Panc1 (cell line): Measurements from ENCODE around the gene ADO. TPM values are rescaled to one million over a fixed set of nuclear protein-coding genes. Genes with fewer than 3 reads are reported as not detected.
A peak's percentile ranks its signal among the peaks of the same experiment; 100 is the strongest.

Experiments
- ATAC-seq: fragments of 200-7000 bp; cut with Tn5 transposase; 2 replicates; pipeline ENCODE4 v1.9.1; 2020; ENCODE audit warnings: mild to moderate bottlenecking, moderate library complexity
- BruUV-seq: library from RNA; stranded (reverse); fragments of 400-500 nt; replicated peaks from 2 replicates; lab custom pipeline; 2021; lab: Mats Ljungman, UMichigan
- CTCF ChIA-PET: fragments of 300-600 bp; sonication (Branson Sonifier 250); formaldehyde crosslinking; loops from one replicate; lab custom pipeline; 2022; ENCODE audit warnings: antibody characterized with exemption; lab: Charles Lee
- POLR2A ChIA-PET: fragments of 300-600 bp; sonication (Branson Sonifier 250); formaldehyde crosslinking; loops from one replicate; lab custom pipeline; 2022; ENCODE audit warnings: antibody characterized with exemption; lab: Charles Lee
- DNase-seq: peaks from one replicate; pipeline ENCODE4 v3.0.0-alpha.2; 2010; ENCODE audit warnings: low read depth, low spot score
- H3K27ac ChIP-seq: 2 replicates; pipeline ENCODE4 v1.5.1; 2011; ENCODE audit warnings: mild to moderate bottlenecking, low read length, inconsistent platforms
- H3K27me3 ChIP-seq: fragments of 200-500 bp; sonication (Bioruptor generic); 2 replicates; pipeline ENCODE4 v1.6.0; 2014; ENCODE audit warnings: low read length, inconsistent platforms; ENCODE audit not compliant: control insufficient read depth, insufficient read depth
- H3K36me3 ChIP-seq: fragments of 200-500 bp; sonication (Bioruptor generic); 2 replicates; pipeline ENCODE4 v1.5.1; 2014; ENCODE audit warnings: inconsistent platforms, mild to moderate bottlenecking, low read length, moderate library complexity; ENCODE audit not compliant: control insufficient read depth, insufficient read depth
- H3K4me1 ChIP-seq: 2 replicates; pipeline ENCODE4 v1.5.1; 2011; ENCODE audit warnings: inconsistent platforms, mild to moderate bottlenecking, low read length, moderate library complexity; ENCODE audit not compliant: control insufficient read depth, insufficient read depth
- H3K4me3 ChIP-seq, 2 experiments: 2 replicates each; pipeline ENCODE4 v1.5.1; 2011 to 2012; ENCODE audit warnings: low read depth in 2 of 2, low read length in 2 of 2, mild to moderate bottlenecking in 2 of 2, inconsistent platforms in 1 of 2, moderate library complexity in 1 of 2
- H3K9me3 ChIP-seq: fragments of 200-500 bp; sonication (Bioruptor generic); 2 replicates; pipeline ENCODE4 v1.5.1; 2014; ENCODE audit warnings: low read depth, mild to moderate bottlenecking, inconsistent platforms, low read length, moderate library complexity; ENCODE audit not compliant: control insufficient read depth, insufficient read depth
- POLR2AphosphoS5 ChIP-seq: IDR thresholded peaks from 2 replicates; pipeline ENCODE4 v1.6.1; 2012; ENCODE audit warnings: mild to moderate bottlenecking, low read depth, low read length, moderate library complexity
- SIN3A ChIP-seq: IDR thresholded peaks from 2 replicates; pipeline ENCODE4 v1.6.1; 2012; ENCODE audit warnings: low read depth, mild to moderate bottlenecking, low read length, moderate library complexity, borderline replicate concordance; ENCODE audit not compliant: insufficient read depth
- TCF7L2 ChIP-seq: IDR thresholded peaks from 2 replicates; pipeline ENCODE4 v1.6.1; 2011; ENCODE audit warnings: mild to moderate bottlenecking, low read depth, low read length, inconsistent platforms
- in situ Hi-C: cut with HindIII; loops from 2 replicates; pipeline ENCODE4 v1.10.0; 2016; ENCODE audit warnings: low sequenced_read_pairs, low pct_unique_long_range_greater_than_20kb
- intact Hi-C: fragments of 100-400 bp; cut with micrococcal nuclease; formaldehyde crosslinking; loops from one replicate; pipeline ENCODE4 v1.10.0; 2022; ENCODE audit not compliant: unreplicated experiment
- total RNA-seq: library from RNA; stranded (reverse); gene quantifications from one replicate; pipeline ENCODE4 v1.2.1, GENCODE V29; 2021; ENCODE audit not compliant: unreplicated experiment
- TF ChIP-seq, protein P1 (sequence below), 2 experiments: IDR thresholded peaks; 2 replicates each; pipeline ENCODE4 v1.6.1; 2011 to 2012; ENCODE audit warnings: low read depth in 2 of 2, control low read depth in 1 of 2, low read length in 1 of 2, mild to moderate bottlenecking in 1 of 2, moderate library complexity in 1 of 2; ENCODE audit not compliant: insufficient read depth in 1 of 2
- TF ChIP-seq, protein P2 (sequence below): fragments of 450-650 bp; IDR thresholded peaks from 2 replicates; pipeline ENCODE4 v1.5.1; 2017; ENCODE audit warnings: mild to moderate bottlenecking

ADO gene
- total RNA-seq, 1 experiment from 2014 or later, result 24.9 TPM

DNA sequence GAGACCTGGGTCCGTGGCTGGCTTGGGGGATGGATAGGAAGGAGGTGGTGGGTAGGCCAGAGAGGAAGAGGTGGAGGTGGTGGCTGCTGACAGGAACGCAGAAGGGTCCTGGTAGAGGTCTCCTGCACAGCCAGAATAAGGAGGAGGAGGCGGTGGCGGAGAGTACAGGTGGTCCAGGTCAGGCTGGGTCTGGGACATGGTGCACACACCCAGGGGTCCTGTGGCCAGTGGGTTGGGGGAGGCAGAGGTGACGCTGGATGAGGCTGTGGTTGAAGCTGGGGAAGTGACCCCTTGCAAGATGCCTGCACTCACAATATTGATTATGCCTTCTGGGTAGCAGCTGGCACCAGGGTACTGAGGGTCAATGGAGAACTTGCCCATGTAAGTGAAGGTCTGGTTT is 9.5 kb downstream of the ADO start:
- in situ Hi-C loops, result no loop called here
- intact Hi-C loops, result loop anchor here (10.0 kb wide), 1 partner anchor 549 kb away; the partner anchor contains the start of gene RTKN2
- POLR2A ChIA-PET, result no interaction called here
- DNase-seq (no peak), ATAC-seq (no peak)
- BruUV-seq, result no TSS peak
- no peak overlapping the region for H3K27ac ChIP-seq
- no peaks in the 10 kb centered on the region for H3K36me3 ChIP-seq
- CTCF ChIA-PET, result no interaction called here
- peaks cover 11% of the 10 kb centered on the region for H3K4me1 ChIP-seq
- TF ChIP-seq, protein P1, sequence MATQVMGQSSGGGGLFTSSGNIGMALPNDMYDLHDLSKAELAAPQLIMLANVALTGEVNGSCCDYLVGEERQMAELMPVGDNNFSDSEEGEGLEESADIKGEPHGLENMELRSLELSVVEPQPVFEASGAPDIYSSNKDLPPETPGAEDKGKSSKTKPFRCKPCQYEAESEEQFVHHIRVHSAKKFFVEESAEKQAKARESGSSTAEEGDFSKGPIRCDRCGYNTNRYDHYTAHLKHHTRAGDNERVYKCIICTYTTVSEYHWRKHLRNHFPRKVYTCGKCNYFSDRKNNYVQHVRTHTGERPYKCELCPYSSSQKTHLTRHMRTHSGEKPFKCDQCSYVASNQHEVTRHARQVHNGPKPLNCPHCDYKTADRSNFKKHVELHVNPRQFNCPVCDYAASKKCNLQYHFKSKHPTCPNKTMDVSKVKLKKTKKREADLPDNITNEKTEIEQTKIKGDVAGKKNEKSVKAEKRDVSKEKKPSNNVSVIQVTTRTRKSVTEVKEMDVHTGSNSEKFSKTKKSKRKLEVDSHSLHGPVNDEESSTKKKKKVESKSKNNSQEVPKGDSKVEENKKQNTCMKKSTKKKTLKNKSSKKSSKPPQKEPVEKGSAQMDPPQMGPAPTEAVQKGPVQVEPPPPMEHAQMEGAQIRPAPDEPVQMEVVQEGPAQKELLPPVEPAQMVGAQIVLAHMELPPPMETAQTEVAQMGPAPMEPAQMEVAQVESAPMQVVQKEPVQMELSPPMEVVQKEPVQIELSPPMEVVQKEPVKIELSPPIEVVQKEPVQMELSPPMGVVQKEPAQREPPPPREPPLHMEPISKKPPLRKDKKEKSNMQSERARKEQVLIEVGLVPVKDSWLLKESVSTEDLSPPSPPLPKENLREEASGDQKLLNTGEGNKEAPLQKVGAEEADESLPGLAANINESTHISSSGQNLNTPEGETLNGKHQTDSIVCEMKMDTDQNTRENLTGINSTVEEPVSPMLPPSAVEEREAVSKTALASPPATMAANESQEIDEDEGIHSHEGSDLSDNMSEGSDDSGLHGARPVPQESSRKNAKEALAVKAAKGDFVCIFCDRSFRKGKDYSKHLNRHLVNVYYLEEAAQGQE (IDR thresholded peaks at IDR 0.05; ENCODE audit: insufficient read depth in 1 of 2, low read depth in 2 of 2, low read length in 1 of 2), result no peak
- TF ChIP-seq, protein P2, sequence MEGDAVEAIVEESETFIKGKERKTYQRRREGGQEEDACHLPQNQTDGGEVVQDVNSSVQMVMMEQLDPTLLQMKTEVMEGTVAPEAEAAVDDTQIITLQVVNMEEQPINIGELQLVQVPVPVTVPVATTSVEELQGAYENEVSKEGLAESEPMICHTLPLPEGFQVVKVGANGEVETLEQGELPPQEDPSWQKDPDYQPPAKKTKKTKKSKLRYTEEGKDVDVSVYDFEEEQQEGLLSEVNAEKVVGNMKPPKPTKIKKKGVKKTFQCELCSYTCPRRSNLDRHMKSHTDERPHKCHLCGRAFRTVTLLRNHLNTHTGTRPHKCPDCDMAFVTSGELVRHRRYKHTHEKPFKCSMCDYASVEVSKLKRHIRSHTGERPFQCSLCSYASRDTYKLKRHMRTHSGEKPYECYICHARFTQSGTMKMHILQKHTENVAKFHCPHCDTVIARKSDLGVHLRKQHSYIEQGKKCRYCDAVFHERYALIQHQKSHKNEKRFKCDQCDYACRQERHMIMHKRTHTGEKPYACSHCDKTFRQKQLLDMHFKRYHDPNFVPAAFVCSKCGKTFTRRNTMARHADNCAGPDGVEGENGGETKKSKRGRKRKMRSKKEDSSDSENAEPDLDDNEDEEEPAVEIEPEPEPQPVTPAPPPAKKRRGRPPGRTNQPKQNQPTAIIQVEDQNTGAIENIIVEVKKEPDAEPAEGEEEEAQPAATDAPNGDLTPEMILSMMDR, result no peak
- TF ChIP-seq POLR2AphosphoS5 (no peak), TCF7L2 (no peak), SIN3A (no peak)
- no peak overlapping the region for H3K4me3 ChIP-seq
- no peaks in the 10 kb centered on the region for H3K9me3 ChIP-seq
- H3K27me3 ChIP-seq, result peaks cover 18% of the 10 kb centered on the region

DNA sequence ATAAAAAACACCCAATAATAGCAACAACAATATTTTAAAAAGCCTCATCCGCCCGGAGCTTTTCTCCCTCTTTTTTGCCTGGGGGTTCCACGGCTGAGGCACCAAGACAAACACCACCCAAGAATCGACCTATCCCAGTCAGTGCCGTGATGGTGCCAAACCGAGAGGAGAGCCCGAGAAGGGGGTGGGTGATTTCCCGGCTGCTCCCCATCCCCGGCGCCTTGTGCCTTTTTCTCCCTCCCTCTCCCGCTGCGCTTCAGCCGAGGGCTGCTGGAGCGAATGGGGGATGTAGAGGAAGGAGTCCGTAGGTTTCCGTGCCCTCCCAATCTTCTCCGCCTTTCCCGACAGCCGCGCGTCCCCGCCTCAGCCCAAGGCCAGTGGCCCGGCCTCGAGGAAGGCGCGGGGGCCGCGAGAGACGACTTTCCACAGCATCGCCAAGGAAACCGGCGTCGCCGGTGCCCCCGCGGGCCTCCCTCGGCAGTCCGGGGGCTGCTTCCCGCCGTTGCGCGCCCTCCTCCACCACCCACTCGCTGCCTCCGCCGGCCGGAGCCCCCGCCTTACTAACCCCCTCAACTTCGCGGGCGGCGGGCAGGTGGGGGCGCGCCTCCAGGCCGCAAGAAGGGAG is 10.3 kb downstream of the ADO start:
- Histone ChIP-seq H3K36me3 (no peaks in the 10 kb centered on the region), H3K27me3 (peaks cover 27% of the 10 kb centered on the region), H3K27ac (no peak overlapping the region), H3K9me3 (no peaks in the 10 kb centered on the region), H3K4me1 (peaks cover 11% of the 10 kb centered on the region), H3K4me3 (peak overlapping the region; percentile 68 to 87)
- intact Hi-C loops (loop anchor here (5.0 to 10.0 kb wide), 3 partner anchors 267 to 550 kb away; partner anchors contain the start of gene RTKN2), in situ Hi-C loops (no loop called here)
- DNase-seq (no peak), ATAC-seq (no peak)
- CTCF ChIA-PET, result interaction anchor here (0.5 to 1.1 kb wide), 3 partner anchors 37 to 776 kb away, joined by 3 to 4 read pairs (median 3); no protein-coding TSS in a partner anchor
- no TSS peak for BruUV-seq
- TF ChIP-seq, protein P2, result no peak
- no peak for TF ChIP-seq TCF7L2
- TF ChIP-seq, protein P1 (IDR thresholded peaks at IDR 0.05; ENCODE audit: insufficient read depth in 1 of 2, low read depth in 2 of 2, low read length in 1 of 2), result no peak
- no peak for TF ChIP-seq POLR2AphosphoS5
- no peak for TF ChIP-seq SIN3A
- POLR2A ChIA-PET, result no interaction called here
